Cardiac fibroblast (primary cell): Measurements from ENCODE around the gene RPL18.

ENCODE experiments used
- DNase-seq, 2 donors: peaks; one replicate each; pipeline versions ENCODE4 v3.0.0 to v3.0.0-alpha.2; 2010; ENCODE audit warnings: low read depth in 2 of 2
- H3K4me3 ChIP-seq, 2 donors: replicated peaks in 1 of 2; 1 replicate in 1 of 2; 2 replicates in 1 of 2; pipeline ENCODE4 v1.5.1; 2011; ENCODE audit warnings: low read depth in 2 of 2, low read length in 2 of 2, mild to moderate bottlenecking in 2 of 2, moderate library complexity in 1 of 2
- TF ChIP-seq, protein P1 (sequence below): IDR thresholded peaks from one replicate; pipeline ENCODE4 v1.5.1; 2011; ENCODE audit warnings: low read depth, mild to moderate bottlenecking, low read length, inconsistent platforms

The RPL18 gene

DNA sequence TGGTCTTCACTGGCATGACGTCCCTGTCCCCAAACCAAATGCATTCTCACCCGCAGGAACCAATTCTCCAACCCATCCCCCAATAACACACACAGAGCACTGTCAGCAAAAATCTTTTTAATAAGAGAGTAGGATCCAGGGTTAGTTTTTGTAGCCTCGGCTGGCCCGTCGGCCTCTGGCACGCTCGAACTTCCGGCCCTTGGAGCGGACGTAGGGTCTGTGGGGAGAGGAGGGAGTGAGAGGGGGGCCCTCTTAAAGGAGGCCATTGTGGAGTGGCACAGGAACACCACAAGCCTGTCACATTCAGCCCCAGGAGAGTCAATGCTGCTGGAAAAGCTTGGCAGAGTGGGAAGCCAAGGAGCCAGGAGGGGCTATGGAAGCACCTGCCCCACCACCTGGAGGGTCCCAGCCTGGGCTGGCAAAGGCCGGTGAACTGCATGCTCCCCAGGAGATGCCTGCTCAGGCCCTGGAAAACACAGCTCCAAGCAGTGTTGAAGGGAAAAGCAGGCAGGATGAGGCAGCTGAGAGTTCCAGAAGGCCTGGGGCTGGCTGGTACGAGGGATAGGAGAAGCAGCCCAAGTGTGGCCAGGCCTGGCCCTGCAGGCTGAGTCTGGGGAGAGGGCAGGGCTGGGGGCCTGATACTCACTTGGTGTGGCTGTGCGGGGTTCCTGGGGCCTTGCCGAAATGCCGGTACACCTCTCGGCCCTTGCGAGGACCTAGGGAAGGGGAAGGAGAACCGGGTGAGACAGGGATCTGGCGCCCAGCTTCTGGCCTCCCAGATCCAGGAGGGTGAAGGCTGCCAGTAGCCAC lies 3.5 kb downstream of the RPL18 start:
- no peak for DNase-seq
- TF ChIP-seq, protein P1, sequence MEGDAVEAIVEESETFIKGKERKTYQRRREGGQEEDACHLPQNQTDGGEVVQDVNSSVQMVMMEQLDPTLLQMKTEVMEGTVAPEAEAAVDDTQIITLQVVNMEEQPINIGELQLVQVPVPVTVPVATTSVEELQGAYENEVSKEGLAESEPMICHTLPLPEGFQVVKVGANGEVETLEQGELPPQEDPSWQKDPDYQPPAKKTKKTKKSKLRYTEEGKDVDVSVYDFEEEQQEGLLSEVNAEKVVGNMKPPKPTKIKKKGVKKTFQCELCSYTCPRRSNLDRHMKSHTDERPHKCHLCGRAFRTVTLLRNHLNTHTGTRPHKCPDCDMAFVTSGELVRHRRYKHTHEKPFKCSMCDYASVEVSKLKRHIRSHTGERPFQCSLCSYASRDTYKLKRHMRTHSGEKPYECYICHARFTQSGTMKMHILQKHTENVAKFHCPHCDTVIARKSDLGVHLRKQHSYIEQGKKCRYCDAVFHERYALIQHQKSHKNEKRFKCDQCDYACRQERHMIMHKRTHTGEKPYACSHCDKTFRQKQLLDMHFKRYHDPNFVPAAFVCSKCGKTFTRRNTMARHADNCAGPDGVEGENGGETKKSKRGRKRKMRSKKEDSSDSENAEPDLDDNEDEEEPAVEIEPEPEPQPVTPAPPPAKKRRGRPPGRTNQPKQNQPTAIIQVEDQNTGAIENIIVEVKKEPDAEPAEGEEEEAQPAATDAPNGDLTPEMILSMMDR: no peak
- no peak overlapping the region for H3K4me3 ChIP-seq

DNA sequence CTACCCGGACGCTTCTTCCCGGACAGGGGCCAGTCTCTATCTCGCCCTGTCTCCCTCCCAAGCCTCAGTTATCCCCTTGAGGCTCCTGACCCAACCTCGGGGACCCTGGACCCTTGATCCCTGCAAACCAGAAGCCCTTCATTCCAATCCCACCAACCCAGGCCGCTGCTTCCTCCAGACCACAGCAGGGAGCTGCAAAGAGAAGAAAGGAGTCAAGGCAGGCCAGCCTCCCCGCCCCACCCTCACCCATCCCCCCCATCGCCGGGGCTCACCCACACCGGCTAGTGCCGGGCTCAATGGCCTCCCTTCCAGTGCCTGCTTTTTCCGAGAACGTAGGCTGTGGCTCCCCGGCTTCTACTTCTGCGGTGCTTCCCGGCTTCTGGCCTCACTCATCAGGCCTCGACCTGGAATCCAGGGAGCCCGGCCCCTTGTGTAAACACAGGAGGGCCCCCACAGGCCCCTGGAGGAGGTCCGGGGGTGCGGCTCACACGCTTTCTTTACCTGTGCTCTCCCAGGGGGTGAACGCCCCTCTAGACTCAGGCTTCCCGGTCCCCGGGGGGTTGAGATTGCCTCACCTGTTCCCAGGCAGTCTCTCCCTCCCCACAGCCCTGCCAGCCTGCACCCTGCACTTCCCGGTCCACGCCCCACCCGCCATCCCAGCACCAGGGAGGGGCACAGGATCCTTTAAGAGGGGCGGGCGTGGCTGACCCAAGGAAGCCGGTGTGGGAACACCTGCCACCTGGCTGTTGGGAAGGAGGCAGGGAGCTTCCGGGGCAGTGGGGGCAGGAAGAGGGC lies 4.3 kb downstream of the RPL18 start, which contains the start of gene FAM83E:
FAM83E (minus strand) TSS at position 641 of the 795 bp plus-strand sequence. CDS start 1,704 bp downstream, outside the sequence.
- no peak within 1 kb of the TSS for H3K4me3 ChIP-seq
- DNase-seq: no peak
- TF ChIP-seq, protein P1: no peak

DNA sequence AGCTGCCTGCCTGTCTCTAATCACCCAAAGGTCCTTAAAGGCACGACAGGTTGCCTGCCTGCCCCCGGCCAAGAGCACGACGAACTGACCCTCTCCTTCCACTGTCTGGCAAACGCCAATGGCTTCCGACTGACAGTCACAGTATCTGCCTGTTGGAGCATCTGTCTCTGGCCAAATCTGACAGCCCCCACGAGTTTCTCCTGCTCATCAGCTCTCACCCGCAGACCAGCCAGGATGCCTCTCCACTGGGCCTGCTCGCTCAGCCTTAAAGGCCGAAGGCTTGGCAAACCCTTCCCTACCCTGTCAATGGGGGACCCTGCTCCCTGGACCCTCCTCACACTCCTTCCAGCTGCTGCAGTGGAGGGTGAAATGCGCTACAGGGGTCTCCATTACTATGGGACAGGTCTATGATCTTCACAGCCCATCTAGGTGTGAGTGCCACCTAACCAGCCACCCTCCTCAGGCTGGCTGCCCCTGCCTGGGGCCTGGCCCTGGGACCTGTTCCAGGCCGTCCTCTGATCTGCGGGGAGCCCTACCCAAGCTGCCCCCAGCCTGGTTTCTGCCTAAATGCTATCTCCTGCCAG lies 5.0 kb downstream of the RPL18 start:
- no peak overlapping the region for H3K4me3 ChIP-seq
- TF ChIP-seq, protein P1: no peak
- no peak for DNase-seq

DNA sequence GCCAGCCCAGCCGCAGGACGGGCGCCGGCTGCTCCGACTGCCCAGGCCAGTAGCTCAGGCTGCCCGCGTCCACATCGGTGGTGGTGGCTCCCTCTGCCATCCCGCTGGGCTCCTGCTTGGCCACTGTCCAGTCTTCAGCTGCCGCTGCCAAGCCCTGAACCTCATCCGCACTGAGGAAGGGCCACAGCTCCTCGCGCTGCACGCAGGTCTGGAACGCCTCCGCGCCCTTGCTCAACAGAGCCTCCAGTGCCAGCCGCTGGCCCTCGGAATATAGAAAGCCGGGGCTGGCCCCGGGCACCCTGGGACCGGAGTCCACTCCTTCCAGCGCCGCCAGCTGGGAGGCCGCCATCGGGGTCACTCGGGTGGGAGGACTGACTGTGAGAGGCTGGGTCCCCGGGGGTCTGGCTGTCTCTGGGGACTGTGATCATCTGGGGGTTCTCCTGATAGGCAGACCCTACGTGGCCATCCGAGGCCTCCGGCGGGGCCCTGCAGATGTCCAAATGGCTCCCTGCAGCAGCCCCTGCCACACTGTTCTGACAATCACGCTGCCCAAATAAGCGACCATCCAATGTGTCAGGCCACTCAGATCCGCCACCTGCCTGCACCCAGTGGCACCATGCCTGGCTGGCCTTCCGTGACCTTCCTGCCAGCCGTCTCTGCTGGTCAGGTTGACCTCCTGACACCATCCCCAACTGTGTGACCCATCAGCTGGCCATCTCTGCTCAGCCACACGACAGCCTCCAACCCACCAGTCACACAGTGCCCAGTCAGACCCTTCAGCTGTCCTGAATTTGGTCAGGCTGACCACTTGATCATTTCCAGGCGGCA lies 5.7 kb downstream of the RPL18 start:
- TF ChIP-seq, protein P1: no peak
- DNase-seq: no peak

DNA sequence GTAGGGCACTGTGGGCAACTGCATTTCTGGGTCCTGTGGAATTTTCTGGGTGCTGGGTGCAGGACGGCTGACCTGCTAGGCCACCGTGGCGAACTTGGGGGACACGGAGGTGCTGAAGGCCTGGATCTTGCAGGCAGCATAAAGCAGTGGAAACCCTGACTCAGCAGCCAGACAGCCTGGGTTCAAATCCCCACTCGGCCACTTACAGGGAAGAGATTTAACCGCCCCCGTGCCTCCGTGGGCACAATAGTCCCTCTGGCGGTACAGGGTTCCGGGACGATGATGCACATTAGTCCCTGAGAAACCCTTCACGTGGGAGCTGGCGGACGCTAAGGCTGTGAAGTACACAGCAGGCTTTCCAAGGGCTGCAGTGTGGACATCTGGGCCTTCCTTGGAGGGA lies 7.1 kb downstream of the RPL18 start:
- no peak for DNase-seq

More for the DNA sequence above, 5.7 kb downstream of the RPL18 start:
- no peak overlapping the region for H3K4me3 ChIP-seq

More for the DNA sequence above, 7.1 kb downstream of the RPL18 start:
- TF ChIP-seq, protein P1: no peak
- no peak overlapping the region for H3K4me3 ChIP-seq
